NT2/D1 (cell line): ENCODE measurements around the gene DENND6B.

ENCODE experiments used
- DNase-seq: peaks from one replicate; pipeline ENCODE4 v3.0.0-alpha.2; 2011; ENCODE audit warnings: low read depth, low spot score
- H3K27me3 ChIP-seq: 2 replicates; pipeline ENCODE4 v1.6.0; 2011; ENCODE audit warnings: mild to moderate bottlenecking; ENCODE audit not compliant: insufficient read length, insufficient read depth
- H3K36me3 ChIP-seq: 2 replicates; pipeline ENCODE4 v1.6.1; 2011; ENCODE audit warnings: mild to moderate bottlenecking, low read length, mixed read lengths; ENCODE audit not compliant: insufficient read depth, insufficient read length
- H3K4me1 ChIP-seq: 2 replicates; pipeline ENCODE4 v1.5.1; 2011; ENCODE audit not compliant: insufficient read depth, insufficient read length
- H3K4me3 ChIP-seq: 2 replicates; pipeline ENCODE4 v1.5.1; 2011; ENCODE audit warnings: low read depth; ENCODE audit not compliant: insufficient read length
- H3K9ac ChIP-seq: 2 replicates; pipeline ENCODE4 v1.6.0; 2011; ENCODE audit warnings: low read depth; ENCODE audit not compliant: insufficient read length
- H3K9me3 ChIP-seq: 2 replicates; pipeline ENCODE4 v1.5.1; 2011; ENCODE audit warnings: mild to moderate bottlenecking, low read length; ENCODE audit not compliant: insufficient read depth
- SUZ12 ChIP-seq: IDR thresholded peaks from 2 replicates; pipeline ENCODE4 v1.6.1; 2011; ENCODE audit not compliant: insufficient read length, insufficient read depth; ENCODE audit errors: extremely low read depth
- YY1 ChIP-seq: IDR thresholded peaks from 2 replicates; pipeline ENCODE4 v1.6.1; 2011; ENCODE audit not compliant: insufficient read length, insufficient read depth
- ZNF274 ChIP-seq: IDR thresholded peaks from 2 replicates; pipeline ENCODE4 v1.6.1; 2011; ENCODE audit warnings: mild to moderate bottlenecking, low read depth, low read length

The DENND6B gene

GRCh38 chr22:50304528-50305392 lies 22.1 kb downstream of the DENND6B start:
- Histone ChIP-seq H3K4me3 (no peak overlapping the region), H3K27me3 (no peaks in the 10 kb centered on the region), H3K9ac (no peak overlapping the region), H3K4me1 (peaks cover 36% of the 10 kb centered on the region), H3K36me3 (peaks cover 17% of the 10 kb centered on the region), H3K9me3 (no peaks in the 10 kb centered on the region)
- DNase-seq: no peak
- TF ChIP-seq ZNF274 (no peak), SUZ12 (no peak), YY1 (no peak)

- H3K4me1 ChIP-seq: peaks cover 35% of the 10 kb centered on the region
- no peak for DNase-seq
- H3K9me3 ChIP-seq: no peaks in the 10 kb centered on the region
- no peak overlapping the region for H3K4me3 ChIP-seq
- TF ChIP-seq YY1: no peak
- no peak for TF ChIP-seq SUZ12
- no peak for TF ChIP-seq ZNF274
- peak overlapping the region; percentile 56 for H3K9ac ChIP-seq
- peaks cover 17% of the 10 kb centered on the region for H3K36me3 ChIP-seq
- H3K27me3 ChIP-seq: no peaks in the 10 kb centered on the region
These were observed 22.8 kb downstream of the DENND6B start for GRCh38 chr22:50303848-50304527.

- no peak overlapping the region for H3K4me3 ChIP-seq
- TF ChIP-seq ZNF274 (no peak), YY1 (no peak), SUZ12 (no peak)
- H3K27me3 ChIP-seq: no peaks in the 10 kb centered on the region
- no peak for DNase-seq
- peak overlapping the region; percentile 56 for H3K9ac ChIP-seq
- peaks cover 17% of the 10 kb centered on the region for H3K36me3 ChIP-seq
- H3K9me3 ChIP-seq: no peaks in the 10 kb centered on the region
- peaks cover 32% of the 10 kb centered on the region for H3K4me1 ChIP-seq
These were observed 23.3 kb downstream of the DENND6B start for GRCh38 chr22:50303515-50303847.

GRCh38 chr22:50302564-50302963 lies 24.2 kb downstream of the DENND6B start:
- Histone ChIP-seq H3K36me3 (peaks cover 19% of the 10 kb centered on the region), H3K4me1 (peaks cover 25% of the 10 kb centered on the region), H3K9me3 (no peaks in the 10 kb centered on the region), H3K27me3 (no peaks in the 10 kb centered on the region), H3K4me3 (no peak overlapping the region), H3K9ac (no peak overlapping the region)
- DNase-seq: no peak
- TF ChIP-seq YY1: no peak
- TF ChIP-seq ZNF274: no peak
- no peak for TF ChIP-seq SUZ12

- no peak overlapping the region for H3K9ac ChIP-seq
These were observed 24.7 kb downstream of the DENND6B start for GRCh38 chr22:50302041-50302541.

GRCh38 chr22:50301581-50301991 lies 25.2 kb downstream of the DENND6B start:
- H3K9me3 ChIP-seq: no peaks in the 10 kb centered on the region
- DNase-seq: no peak
- H3K27me3 ChIP-seq: no peaks in the 10 kb centered on the region
- H3K4me1 ChIP-seq: peaks cover 35% of the 10 kb centered on the region
- H3K4me3 ChIP-seq: no peak overlapping the region
- TF ChIP-seq SUZ12 (no peak), ZNF274 (no peak), YY1 (no peak)
- H3K36me3 ChIP-seq: peaks cover 19% of the 10 kb centered on the region
- no peak overlapping the region for H3K9ac ChIP-seq

More at GRCh38 chr22:50302041-50302541, 24.7 kb downstream of the DENND6B start:
- peaks cover 30% of the 10 kb centered on the region for H3K4me1 ChIP-seq
- TF ChIP-seq ZNF274 (no peak), SUZ12 (no peak), YY1 (no peak)
- no peak overlapping the region for H3K4me3 ChIP-seq
- H3K9me3 ChIP-seq: no peaks in the 10 kb centered on the region
- H3K27me3 ChIP-seq: no peaks in the 10 kb centered on the region
- peaks cover 19% of the 10 kb centered on the region for H3K36me3 ChIP-seq
- no peak for DNase-seq
